Measurements from ENCODE around the gene NELL2. TPM values are rescaled to one million over a fixed set of nuclear protein-coding genes. Genes with fewer than 3 reads are reported as not detected.

NELL2 gene
- total and polyA plus RNA-seq, 2 donors (not counting 1 experiment from before 2014, with no cell fraction given): 0.17 TPM; not detected in 1

GRCh38 chr12:44531320-44531971 lies 344.7 kb downstream of the NELL2 start:
- Histone ChIP-seq H3K4me1 (ENCODE audit: control insufficient read depth, extremely low read depth, insufficient read depth, low read length) (no peaks in the 10 kb centered on the region), H3K9me3 (ENCODE audit: control insufficient read depth, insufficient read depth, low read depth, low read length) (no peaks in the 10 kb centered on the region), H3K4me2 (ENCODE audit: extremely low read depth, insufficient read depth, low read length) (no peak overlapping the region), H3K36me3 (ENCODE audit: control insufficient read depth, insufficient read depth, low read length) (no peaks in the 10 kb centered on the region), H3K4me3 (replicated peaks in 1 of 4; ENCODE audit: control extremely low read depth in 1 of 4, insufficient read depth in 1 of 4, low read depth in 3 of 4, low read length in 4 of 4) (no peak overlapping the region), H3K79me2 (ENCODE audit: control insufficient read depth, insufficient read depth, low read length) (no peaks in the 10 kb centered on the region), H3K9ac (ENCODE audit: insufficient read depth, low read length) (no peak overlapping the region), H3K27me3 (ENCODE audit: control insufficient read depth, insufficient read depth, low read length) (no peaks in the 10 kb centered on the region), H2AFZ (ENCODE audit: low read length) (no peak overlapping the region), H3K27ac (ENCODE audit: insufficient read depth, low read length) (no peak overlapping the region), H4K20me1 (ENCODE audit: control insufficient read depth, extremely low read depth, insufficient read depth, low read length) (no peaks in the 10 kb centered on the region)
- no peak for DNase-seq (ENCODE audit: low read depth in 2 of 2)
- TF ChIP-seq, protein P1, sequence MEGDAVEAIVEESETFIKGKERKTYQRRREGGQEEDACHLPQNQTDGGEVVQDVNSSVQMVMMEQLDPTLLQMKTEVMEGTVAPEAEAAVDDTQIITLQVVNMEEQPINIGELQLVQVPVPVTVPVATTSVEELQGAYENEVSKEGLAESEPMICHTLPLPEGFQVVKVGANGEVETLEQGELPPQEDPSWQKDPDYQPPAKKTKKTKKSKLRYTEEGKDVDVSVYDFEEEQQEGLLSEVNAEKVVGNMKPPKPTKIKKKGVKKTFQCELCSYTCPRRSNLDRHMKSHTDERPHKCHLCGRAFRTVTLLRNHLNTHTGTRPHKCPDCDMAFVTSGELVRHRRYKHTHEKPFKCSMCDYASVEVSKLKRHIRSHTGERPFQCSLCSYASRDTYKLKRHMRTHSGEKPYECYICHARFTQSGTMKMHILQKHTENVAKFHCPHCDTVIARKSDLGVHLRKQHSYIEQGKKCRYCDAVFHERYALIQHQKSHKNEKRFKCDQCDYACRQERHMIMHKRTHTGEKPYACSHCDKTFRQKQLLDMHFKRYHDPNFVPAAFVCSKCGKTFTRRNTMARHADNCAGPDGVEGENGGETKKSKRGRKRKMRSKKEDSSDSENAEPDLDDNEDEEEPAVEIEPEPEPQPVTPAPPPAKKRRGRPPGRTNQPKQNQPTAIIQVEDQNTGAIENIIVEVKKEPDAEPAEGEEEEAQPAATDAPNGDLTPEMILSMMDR (conservative IDR thresholded peaks at IDR 0.05 in 1 of 2, IDR thresholded peaks at IDR 0.05 in 1 of 2; ENCODE audit: low read depth in 1 of 2, low read length in 2 of 2): no peak
- TF ChIP-seq EZH2 (IDR thresholded peaks at IDR 0.05; ENCODE audit: low read length, missing control alignments): no peak

DNA sequence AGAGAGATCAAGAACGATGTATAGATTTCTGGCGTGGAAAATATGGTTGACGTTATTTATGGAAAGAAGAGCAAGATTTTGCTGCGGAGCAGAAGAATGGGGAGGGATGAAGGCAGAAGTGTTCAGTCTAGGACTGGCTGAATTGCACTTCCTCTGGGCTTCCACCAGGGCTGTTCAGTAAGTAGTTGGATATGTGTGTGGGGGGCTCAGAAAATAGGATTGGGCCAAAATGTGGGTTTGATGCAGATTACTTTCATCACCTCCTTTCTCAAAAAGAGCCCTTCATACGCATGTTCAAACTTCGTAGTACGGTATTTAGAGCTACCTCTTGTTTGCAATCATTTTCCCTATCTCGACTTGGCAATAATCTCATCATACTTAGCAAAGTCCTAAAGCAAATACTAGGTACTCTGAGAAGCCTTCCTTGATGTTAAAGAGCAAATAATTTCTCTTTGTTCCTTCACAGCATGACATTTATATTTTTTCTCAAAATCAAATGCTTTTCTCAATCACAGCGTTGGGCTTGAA lies 349.4 kb downstream of the NELL2 start:
- Histone ChIP-seq H3K27ac (ENCODE audit: insufficient read depth, low read length) (no peak overlapping the region), H3K79me2 (ENCODE audit: control insufficient read depth, insufficient read depth, low read length) (no peaks in the 10 kb centered on the region), H3K36me3 (ENCODE audit: control insufficient read depth, insufficient read depth, low read length) (no peaks in the 10 kb centered on the region), H3K4me1 (ENCODE audit: control insufficient read depth, extremely low read depth, insufficient read depth, low read length) (no peaks in the 10 kb centered on the region), H3K4me2 (ENCODE audit: extremely low read depth, insufficient read depth, low read length) (no peak overlapping the region), H3K27me3 (ENCODE audit: control insufficient read depth, insufficient read depth, low read length) (no peaks in the 10 kb centered on the region), H2AFZ (ENCODE audit: low read length) (no peak overlapping the region), H4K20me1 (ENCODE audit: control insufficient read depth, extremely low read depth, insufficient read depth, low read length) (no peaks in the 10 kb centered on the region), H3K9ac (ENCODE audit: insufficient read depth, low read length) (no peak overlapping the region), H3K4me3 (replicated peaks in 1 of 4; ENCODE audit: control extremely low read depth in 1 of 4, insufficient read depth in 1 of 4, low read depth in 3 of 4, low read length in 4 of 4) (no peak overlapping the region), H3K9me3 (ENCODE audit: control insufficient read depth, insufficient read depth, low read depth, low read length) (no peaks in the 10 kb centered on the region)
- no peak for TF ChIP-seq EZH2 (IDR thresholded peaks at IDR 0.05; ENCODE audit: low read length, missing control alignments)
- TF ChIP-seq, protein P1 (conservative IDR thresholded peaks at IDR 0.05 in 1 of 2, IDR thresholded peaks at IDR 0.05 in 1 of 2; ENCODE audit: low read depth in 1 of 2, low read length in 2 of 2): no peak
- DNase-seq (ENCODE audit: low read depth in 2 of 2): no peak

DNA sequence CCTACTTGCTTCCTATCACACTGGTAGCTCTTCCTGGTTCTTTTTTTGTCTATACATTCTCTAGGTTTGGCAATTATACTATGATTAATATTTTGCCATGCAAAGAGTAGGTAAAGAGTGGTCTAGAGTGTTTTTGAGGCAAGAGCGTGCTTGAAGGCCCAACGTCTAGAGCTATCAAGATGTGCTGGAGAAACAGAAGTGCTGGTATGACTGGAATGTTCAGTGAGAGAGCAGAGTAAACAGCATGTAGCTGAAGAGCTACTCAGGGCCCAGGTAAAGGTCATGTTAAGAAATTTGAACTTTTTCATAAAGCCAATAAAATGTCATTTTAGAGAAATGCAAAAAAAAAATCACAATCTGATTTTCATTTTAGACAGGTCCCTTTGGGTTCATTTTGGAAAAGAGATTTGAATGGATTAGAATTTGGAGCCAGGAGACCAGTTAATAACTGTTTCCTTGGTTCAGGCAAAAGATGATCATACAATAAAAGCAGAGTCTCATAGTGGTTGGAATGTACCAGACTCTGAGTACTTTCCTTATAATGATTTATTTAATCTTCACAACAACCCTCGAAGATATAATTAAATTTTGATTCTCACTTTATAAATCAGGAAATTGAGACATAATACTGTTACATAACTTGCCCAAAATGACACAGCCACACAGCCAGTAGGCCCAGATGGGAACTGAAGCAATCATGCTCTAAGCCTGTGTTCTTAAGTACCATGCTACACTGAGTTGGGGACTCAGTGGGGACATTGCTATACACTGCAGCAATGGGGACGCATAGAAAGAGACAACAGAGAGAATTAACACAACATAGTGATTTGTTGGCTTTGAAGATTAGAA lies 350.1 kb downstream of the NELL2 start:
- Histone ChIP-seq H3K27me3 (ENCODE audit: control insufficient read depth, insufficient read depth, low read length) (no peaks in the 10 kb centered on the region), H3K4me1 (ENCODE audit: control insufficient read depth, extremely low read depth, insufficient read depth, low read length) (no peaks in the 10 kb centered on the region), H3K4me3 (replicated peaks in 1 of 4; ENCODE audit: control extremely low read depth in 1 of 4, insufficient read depth in 1 of 4, low read depth in 3 of 4, low read length in 4 of 4) (no peak overlapping the region), H3K9ac (ENCODE audit: insufficient read depth, low read length) (no peak overlapping the region), H4K20me1 (ENCODE audit: control insufficient read depth, extremely low read depth, insufficient read depth, low read length) (no peaks in the 10 kb centered on the region), H3K9me3 (ENCODE audit: control insufficient read depth, insufficient read depth, low read depth, low read length) (no peaks in the 10 kb centered on the region), H3K79me2 (ENCODE audit: control insufficient read depth, insufficient read depth, low read length) (no peaks in the 10 kb centered on the region), H3K27ac (ENCODE audit: insufficient read depth, low read length) (no peak overlapping the region), H3K4me2 (ENCODE audit: extremely low read depth, insufficient read depth, low read length) (no peak overlapping the region), H3K36me3 (ENCODE audit: control insufficient read depth, insufficient read depth, low read length) (no peaks in the 10 kb centered on the region), H2AFZ (ENCODE audit: low read length) (no peak overlapping the region)
- DNase-seq (ENCODE audit: low read depth in 2 of 2): no peak
- TF ChIP-seq, protein P1 (conservative IDR thresholded peaks at IDR 0.05 in 1 of 2, IDR thresholded peaks at IDR 0.05 in 1 of 2; ENCODE audit: low read depth in 1 of 2, low read length in 2 of 2): no peak
- TF ChIP-seq EZH2 (IDR thresholded peaks at IDR 0.05; ENCODE audit: low read length, missing control alignments): no peak
